GM23248 (cell line): Measurements from ENCODE around the gene FAF2.

Source experiments
- EZH2 ChIP-seq: fragments of 200-600 bp; sonication (generic); IDR thresholded peaks from 2 replicates; pipeline ENCODE4 v1.6.1; 2018; ENCODE audit warnings: antibody characterized with exemption, mild to moderate bottlenecking; ENCODE audit not compliant: insufficient read depth, poor library complexity, severe bottlenecking
- EZH2phosphoT487 ChIP-seq: fragments of 200-600 bp; sonication (generic); IDR thresholded peaks from 2 replicates; pipeline ENCODE4 v1.6.1; 2018; ENCODE audit warnings: antibody characterized with exemption, moderate library complexity, mild to moderate bottlenecking, low read depth; ENCODE audit not compliant: insufficient read depth

DNA sequence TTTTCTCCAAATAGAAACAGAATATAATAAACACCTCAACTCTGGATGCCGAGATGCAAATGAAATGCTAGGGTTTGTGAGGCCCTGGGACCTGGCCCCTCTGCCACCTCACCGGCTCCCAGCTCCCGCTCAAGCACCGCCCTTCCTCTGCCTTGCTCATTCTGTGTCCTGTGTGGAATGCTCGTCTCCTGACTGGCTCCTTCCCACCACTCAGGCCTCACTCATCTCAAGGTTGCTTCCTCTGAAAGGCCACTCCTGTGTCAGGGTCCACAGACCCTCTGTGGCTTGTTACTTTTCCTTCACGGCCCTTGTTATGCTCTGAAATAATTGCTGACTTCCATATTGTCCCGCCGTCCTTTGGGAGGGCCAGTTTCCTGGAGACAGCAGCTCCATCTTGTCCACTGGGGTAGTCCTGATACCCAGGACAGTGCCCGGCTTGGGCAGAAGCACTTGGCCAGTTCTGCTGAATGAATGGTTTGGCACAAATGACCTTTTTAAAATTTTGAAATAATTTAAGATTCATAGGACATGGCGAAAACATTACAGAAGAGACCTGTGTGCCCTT, 73.6 kb downstream of the FAF2 start:
- no peak for TF ChIP-seq EZH2
- TF ChIP-seq EZH2phosphoT487 = no peak
